NCI-H82 (cell line): ENCODE measurements around the gene PFKFB3.
"Not testable (repeated sequence)": the region's sequence is repeated elsewhere in the genome, so short reads cannot be mapped to it uniquely, and the experiment has no call there.

Experiments used
- DNase-seq: peaks from one replicate; lab custom pipeline; 2025; lab: John Stamatoyannopoulos, UW

PFKFB3 gene

GRCh38 chr10:6202684-6203330 is at the start of gene PFKFB3:
TSS of gene PFKFB3 (plus strand) at chr10:6202932. CDS start at chr10:6203261, 329 bp downstream.
- DNase-seq: peak; percentile 87

- no peak for DNase-seq
Measured at GRCh38 chr10:6153845-6154244, 48.9 kb upstream of the PFKFB3 start.

GRCh38 chr10:6154566-6154965 is 48.2 kb upstream of the PFKFB3 start:
- DNase-seq: no peak

- no peak for DNase-seq
Measured at GRCh38 chr10:6158276-6158675, 44.5 kb upstream of the PFKFB3 start.

- DNase-seq: no peak
Measured at GRCh38 chr10:6161921-6162320, 40.8 kb upstream of the PFKFB3 start.

GRCh38 chr10:6162589-6163356 is 40.0 kb upstream of the PFKFB3 start:
- peak; percentile 13 for DNase-seq

- DNase-seq: peak; percentile 83
Measured at GRCh38 chr10:6163364-6164270, 39.1 kb upstream of the PFKFB3 start.

- DNase-seq: no peak
Measured at GRCh38 chr10:6164271-6165095, 38.2 kb upstream of the PFKFB3 start.

- DNase-seq: no peak
Measured at GRCh38 chr10:6165221-6165725, 37.5 kb upstream of the PFKFB3 start.

GRCh38 chr10:6165933-6166332 is 36.8 kb upstream of the PFKFB3 start:
- not testable (repeated sequence) for DNase-seq

GRCh38 chr10:6167456-6167855 is 35.3 kb upstream of the PFKFB3 start:
- no peak for DNase-seq

- no peak for DNase-seq
Measured at GRCh38 chr10:6168084-6168483, 34.6 kb upstream of the PFKFB3 start.

- peak; percentile 83 for DNase-seq
Measured at GRCh38 chr10:6170638-6171037, 32.1 kb upstream of the PFKFB3 start.

- DNase-seq: no peak
Measured at GRCh38 chr10:6171881-6172695, 30.6 kb upstream of the PFKFB3 start.

- DNase-seq: peak; percentile 57
Measured at GRCh38 chr10:6173203-6173602, 29.5 kb upstream of the PFKFB3 start.

- no peak for DNase-seq
Measured at GRCh38 chr10:6174201-6174874, 28.4 kb upstream of the PFKFB3 start.

GRCh38 chr10:6175329-6176055 is 27.2 kb upstream of the PFKFB3 start:
- no peak for DNase-seq

- no peak for DNase-seq
Measured at GRCh38 chr10:6176691-6177231, 26.0 kb upstream of the PFKFB3 start.

- DNase-seq: no peak
Measured at GRCh38 chr10:6177880-6178281, 24.9 kb upstream of the PFKFB3 start.
